B cell (primary cell): ENCODE data around the gene ZCCHC7. TPM values are rescaled to one million over a fixed set of nuclear protein-coding genes. Genes with fewer than 3 reads are reported as not detected.
A peak's percentile ranks its signal among the peaks of the same experiment; 100 is the strongest.

Experiments used
- ATAC-seq: fragments of 200-7000 bp; cut with Tn5 transposase; one replicate; pipeline ENCODE4 v1.10.0; 2021; ENCODE audit warnings: low read depth, mild to moderate bottlenecking, moderate number of reproducible peaks, moderate library complexity
- CTCF ChIA-PET: fragments of 350-600 bp; sonication (Branson Sonifier 250); formaldehyde crosslinking; loops from one replicate; lab custom pipeline; 2021; ENCODE audit warnings: antibody characterized with exemption, inconsistent platforms; lab: Charles Lee
- POLR2A ChIA-PET: fragments of 350-600 bp; sonication (Branson Sonifier 250); formaldehyde crosslinking; loops from one replicate; lab custom pipeline; 2021; ENCODE audit warnings: antibody characterized with exemption; lab: Charles Lee
- DNase-seq: peaks from one replicate; pipeline ENCODE4 v3.0.0; 2013
- H2AFZ ChIP-seq: 2 replicates; pipeline ENCODE4 v1.6.1; 2012; ENCODE audit warnings: mild to moderate bottlenecking, low read depth, low read length; ENCODE audit not compliant: insufficient read depth, poor library complexity, severe bottlenecking
- H3K27ac ChIP-seq, 2 donors: 1 replicate in 1 of 2; 2 replicates in 1 of 2; pipeline ENCODE4 v1.5.1; 2012 to 2013; ENCODE audit warnings: low read length in 2 of 2, mild to moderate bottlenecking in 2 of 2, moderate library complexity in 1 of 2
- H3K27me3 ChIP-seq, 4 experiments: fragments of 200-600 bp in 1 of 4; sonication (generic) in 1 of 4; replicated peaks in 1 of 4; 1 replicate in 2 of 4; 2 replicates in 2 of 4; pipeline versions ENCODE4 v1.6.1 to v1.7.0; 2013 to 2016; ENCODE audit warnings: low read length in 3 of 4, mild to moderate bottlenecking in 2 of 4, mixed read lengths in 1 of 4, moderate library complexity in 1 of 4; ENCODE audit not compliant: insufficient read depth in 4 of 4, control insufficient read depth in 3 of 4; ENCODE audit errors: control extremely low read depth in 1 of 4
- H3K36me3 ChIP-seq, 2 experiments: replicated peaks in 1 of 2; 1 replicate in 1 of 2; 2 replicates in 1 of 2; pipeline versions ENCODE4 v1.6.1 to v1.7.1; 2013; ENCODE audit warnings: low read length in 1 of 2; ENCODE audit not compliant: insufficient read depth in 2 of 2, control insufficient read depth in 1 of 2; ENCODE audit errors: control extremely low read depth in 1 of 2, extremely low read depth in 1 of 2
- H3K4me1 ChIP-seq, 2 donors: fragments of 200-600 bp in 1 of 2; sonication (generic) in 1 of 2; 1 replicate in 1 of 2; 2 replicates in 1 of 2; pipeline versions ENCODE4 v1.5.1 to v1.6.1; 2013 to 2017; ENCODE audit warnings: low read length in 2 of 2; ENCODE audit not compliant: control insufficient read depth in 2 of 2, insufficient read depth in 2 of 2
- H3K4me2 ChIP-seq: replicated peaks from 2 replicates; pipeline ENCODE3; 2012; ENCODE audit warnings: mild to moderate bottlenecking, low read depth, low read length; ENCODE audit not compliant: poor library complexity, severe bottlenecking
- H3K4me3 ChIP-seq, 5 experiments: fragments of 200-600 bp in 1 of 5; sonication (generic) in 1 of 5; 1 replicate in 3 of 5; 2 replicates in 2 of 5; pipeline versions ENCODE4 v1.5.1 to v1.7.0; 2011 to 2016; ENCODE audit warnings: low read length in 4 of 5, mild to moderate bottlenecking in 4 of 5, low read depth in 2 of 5, control low read depth in 1 of 5, moderate library complexity in 1 of 5; ENCODE audit not compliant: insufficient read depth in 1 of 5; ENCODE audit errors: control extremely low read depth in 1 of 5, extremely low read depth in 1 of 5
- H3K79me2 ChIP-seq: fragments of 200-600 bp; sonication (generic); one replicate; pipeline ENCODE4 v1.6.0; 2016; ENCODE audit warnings: low read length; ENCODE audit not compliant: control insufficient read depth, insufficient read depth
- H3K9ac ChIP-seq: fragments of 200-600 bp; sonication (generic); 2 replicates; pipeline ENCODE4 v1.6.1; 2017; ENCODE audit warnings: mild to moderate bottlenecking, low read length, moderate library complexity
- H3K9me3 ChIP-seq, 3 donors: one replicate each; pipeline versions ENCODE4 v1.6.1 to v1.7.1; 2013; ENCODE audit warnings: low read length in 2 of 3; ENCODE audit not compliant: control insufficient read depth in 2 of 3, insufficient read depth in 1 of 3; ENCODE audit errors: control extremely low read depth in 1 of 3
- H4K20me1 ChIP-seq: 2 replicates; pipeline ENCODE4 v1.6.0; 2012; ENCODE audit warnings: mild to moderate bottlenecking, low read length; ENCODE audit not compliant: insufficient read depth, control insufficient read depth, poor library complexity, severe bottlenecking
- H3K27ac Mint-ChIP-seq: one replicate; pipeline ENCODE4 v1.8.0; 2021; ENCODE audit warnings: mixed read lengths
- H3K27me3 Mint-ChIP-seq: one replicate; pipeline ENCODE4 v1.8.0; 2021; ENCODE audit warnings: mixed read lengths
- H3K4me1 Mint-ChIP-seq: one replicate; pipeline ENCODE4 v1.8.0; 2021; ENCODE audit warnings: mixed read lengths
- H3K4me3 Mint-ChIP-seq: one replicate; pipeline ENCODE4 v1.8.0; 2021; ENCODE audit warnings: mixed read lengths
- H3K9me3 Mint-ChIP-seq: one replicate; pipeline ENCODE4 v1.8.0; 2022; ENCODE audit warnings: mixed read lengths; ENCODE audit not compliant: insufficient read depth
- EZH2 ChIP-seq: IDR thresholded peaks from 2 replicates; pipeline ENCODE4 v1.6.1; 2012; ENCODE audit warnings: borderline replicate concordance, low read depth, mild to moderate bottlenecking, moderate library complexity, low read length; ENCODE audit not compliant: insufficient read depth, poor library complexity, severe bottlenecking
- WGBS: methylation state at CpG from one replicate; pipeline ENCODE4 v1.1.5; 2013; ENCODE audit warnings: missing lambda C conversion rate; ENCODE audit not compliant: insufficient coverage; 5-methylcytosine and 5-hydroxymethylcytosine counted together
- intact Hi-C: fragments of 100-400 bp; cut with micrococcal nuclease; formaldehyde crosslinking; loops from one replicate; pipeline ENCODE4 v1.10.0; 2022
- polyA plus RNA-seq: library from polyadenylated mRNA; depleted of rRNA; stranded (reverse); fragments of >200 nt; gene quantifications from 2 replicates; pipeline ENCODE4 v1.2.3, GENCODE V29; 2012
- total RNA-seq, 2 donors: library from RNA; stranded (reverse); fragments of 120-200 nt in 1 of 2; gene quantifications; 1 replicate in 1 of 2; 2 replicates in 1 of 2; pipeline versions ENCODE4 v1.2.3 to v1.2.4, GENCODE V29; 2013 to 2022
- TF ChIP-seq, protein P1 (sequence below): fragments of 200-600 bp; IDR thresholded peaks from one replicate; pipeline ENCODE4 v1.8.0; 2022; ENCODE audit warnings: antibody characterized with exemption, mild to moderate bottlenecking

Gene ZCCHC7
- total and polyA plus RNA-seq, 2 donors (not counting 1 experiment from before 2014, with no cell fraction given) = 56.3 to 83.5 TPM

DNA sequence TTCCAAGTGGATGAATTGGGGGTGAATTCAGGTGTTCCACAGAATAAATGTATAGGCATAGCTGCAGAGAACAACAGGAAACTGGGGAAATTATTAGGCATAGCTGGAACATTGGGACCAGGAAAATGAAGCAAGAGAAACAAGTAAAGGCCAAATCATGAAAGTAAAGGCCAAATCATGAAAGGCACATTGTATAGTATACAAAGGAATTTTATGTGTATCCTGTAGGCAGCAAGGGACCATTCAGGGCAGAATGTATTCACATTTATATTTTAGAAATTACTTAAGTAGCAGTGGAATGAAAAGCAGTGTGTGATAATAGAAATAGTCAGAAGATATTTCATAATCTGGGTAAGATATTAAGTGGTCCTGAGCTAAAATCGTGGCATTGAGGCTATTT is 174.8 kb downstream of the ZCCHC7 start:
- Mint-ChIP-seq H3K4me3 (peak overlapping the region; percentile 55), H3K27me3 (no peaks in the 10 kb centered on the region), H3K27ac (peak overlapping the region; percentile 85), H3K9me3 (no peaks in the 10 kb centered on the region), H3K4me1 (peaks cover 86% of the 10 kb centered on the region)
- H3K9me3 ChIP-seq = peaks cover 0 to 4% (median 0%) of the 10 kb centered on the region in 3 donors
- ChIA-PET CTCF (interaction anchor here (0.8 to 2.0 kb wide), 3 partner anchors 16 to 314 kb away, joined by 3 to 5 read pairs (median 3); no protein-coding TSS in a partner anchor), POLR2A (interaction anchor here (0.5 to 1.9 kb wide), 2 partner anchors 9 to 14 kb away, joined by 4 to 5 read pairs; no protein-coding TSS in a partner anchor)
- H3K36me3 ChIP-seq = peaks cover 0 to 8% of the 10 kb centered on the region in 2 experiments
- DNase-seq (no peak), ATAC-seq (no peak)
- H3K79me2 ChIP-seq = peaks cover 76% of the 10 kb centered on the region
- H2AFZ ChIP-seq = no peak overlapping the region
- no peaks in the 10 kb centered on the region for H3K27me3 ChIP-seq
- H3K27ac ChIP-seq = peak overlapping the region; percentile 79 to 88
- 14% methylated on average over 1 of the region's 1 CpG for WGBS
- intact Hi-C loops = loop anchor here (2.0 kb wide), 1 partner anchor 14 kb away; no protein-coding TSS in a partner anchor
- H4K20me1 ChIP-seq = no peaks in the 10 kb centered on the region
- H3K4me2 ChIP-seq = peak overlapping the region; percentile 64
- TF ChIP-seq, protein P1, sequence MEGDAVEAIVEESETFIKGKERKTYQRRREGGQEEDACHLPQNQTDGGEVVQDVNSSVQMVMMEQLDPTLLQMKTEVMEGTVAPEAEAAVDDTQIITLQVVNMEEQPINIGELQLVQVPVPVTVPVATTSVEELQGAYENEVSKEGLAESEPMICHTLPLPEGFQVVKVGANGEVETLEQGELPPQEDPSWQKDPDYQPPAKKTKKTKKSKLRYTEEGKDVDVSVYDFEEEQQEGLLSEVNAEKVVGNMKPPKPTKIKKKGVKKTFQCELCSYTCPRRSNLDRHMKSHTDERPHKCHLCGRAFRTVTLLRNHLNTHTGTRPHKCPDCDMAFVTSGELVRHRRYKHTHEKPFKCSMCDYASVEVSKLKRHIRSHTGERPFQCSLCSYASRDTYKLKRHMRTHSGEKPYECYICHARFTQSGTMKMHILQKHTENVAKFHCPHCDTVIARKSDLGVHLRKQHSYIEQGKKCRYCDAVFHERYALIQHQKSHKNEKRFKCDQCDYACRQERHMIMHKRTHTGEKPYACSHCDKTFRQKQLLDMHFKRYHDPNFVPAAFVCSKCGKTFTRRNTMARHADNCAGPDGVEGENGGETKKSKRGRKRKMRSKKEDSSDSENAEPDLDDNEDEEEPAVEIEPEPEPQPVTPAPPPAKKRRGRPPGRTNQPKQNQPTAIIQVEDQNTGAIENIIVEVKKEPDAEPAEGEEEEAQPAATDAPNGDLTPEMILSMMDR = no peak
- no peak for TF ChIP-seq EZH2
- H3K4me3 ChIP-seq = no peak overlapping the region
- H3K9ac ChIP-seq = no peak overlapping the region
- H3K4me1 ChIP-seq = peaks cover 81 to 97% of the 10 kb centered on the region in 2 donors

DNA sequence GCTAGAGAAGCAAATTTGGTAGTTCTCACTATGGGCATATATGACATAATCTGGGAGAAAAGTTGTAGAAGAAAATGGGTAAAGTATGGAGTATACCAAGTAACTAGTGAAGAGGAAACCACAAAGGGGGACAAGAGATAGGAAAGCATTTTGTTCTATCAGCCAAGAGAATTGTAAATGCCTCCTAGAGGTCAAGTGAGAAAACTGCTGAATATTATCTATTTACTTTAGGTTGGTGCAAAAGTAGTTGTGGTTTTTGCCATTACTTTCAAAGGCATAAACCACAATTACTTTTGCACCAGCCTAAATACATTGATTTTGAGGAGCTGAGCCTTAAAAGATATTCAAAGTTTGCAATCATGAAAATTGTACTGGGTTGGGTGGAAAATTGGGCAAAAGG is 175.4 kb downstream of the ZCCHC7 start:
- CTCF ChIA-PET = interaction anchor here (0.8 to 7.1 kb wide), 5 partner anchors 15 to 315 kb away, joined by 3 to 37 read pairs (median 5); no protein-coding TSS in a partner anchor
- peaks cover 76% of the 10 kb centered on the region for H3K79me2 ChIP-seq

More for the DNA sequence above, 175.4 kb downstream of the ZCCHC7 start:
- no peak for DNase-seq
- POLR2A ChIA-PET = no interaction called here
- Histone ChIP-seq H3K4me2 (peak overlapping the region; percentile 64), H3K27me3 (no peaks in the 10 kb centered on the region), H4K20me1 (no peaks in the 10 kb centered on the region), H3K9ac (no peak overlapping the region), H3K27ac (peak overlapping the region; percentile 79 to 88), H3K4me3 (no peak overlapping the region), H3K4me1 (peaks cover 83 to 97% of the 10 kb centered on the region in 2 donors), H3K36me3 (peaks cover 0 to 8% of the 10 kb centered on the region in 2 experiments), H2AFZ (no peak overlapping the region), H3K9me3 (peaks cover 0 to 4% (median 0%) of the 10 kb centered on the region in 3 donors)
- no peak for ATAC-seq
- no peaks in the 10 kb centered on the region for H3K27me3 Mint-ChIP-seq
- intact Hi-C loops = loop anchor here (2.0 kb wide), 1 partner anchor 13 kb away; no protein-coding TSS in a partner anchor
- TF ChIP-seq, protein P1 = peak; percentile 16
- no peak for TF ChIP-seq EZH2
- no peaks in the 10 kb centered on the region for H3K9me3 Mint-ChIP-seq
- peak overlapping the region; percentile 4 for H3K4me3 Mint-ChIP-seq
- H3K4me1 Mint-ChIP-seq = peaks cover 87% of the 10 kb centered on the region
- H3K27ac Mint-ChIP-seq = peak overlapping the region; percentile 85
